GM12878 (cell line): ENCODE results near the gene HPSE2. TPM values are rescaled to one million over a fixed set of nuclear protein-coding genes. Genes with fewer than 3 reads are reported as not detected.

Source experiments
- ATAC-seq: fragments of 200-7000 bp; cut with Tn5 transposase; 3 replicates; pipeline ENCODE4 v1.9.1; 2020; ENCODE audit warnings: mild to moderate bottlenecking, moderate library complexity
- BruUV-seq: library from RNA; stranded (reverse); fragments of 400-500 nt; replicated peaks from 2 replicates; lab custom pipeline; 2021; lab: Mats Ljungman, UMichigan
- CTCF ChIA-PET: fragments of 300-600 bp; sonication (Branson Sonifier 250); formaldehyde crosslinking; extraction: SDS; loops from one replicate; lab custom pipeline; 2021; ENCODE audit warnings: inconsistent platforms; lab: Yijun Ruan, JAX
- POLR2A ChIA-PET: fragments of 350-600 bp; formaldehyde crosslinking; extraction: SDS; loops from one replicate; lab custom pipeline; 2021; ENCODE audit warnings: inconsistent platforms; lab: Charles Lee
- RAD21 ChIA-PET: fragments of 300-600 bp; sonication (Branson Sonifier 250); formaldehyde crosslinking; loops from one replicate; lab custom pipeline; 2023; ENCODE audit warnings: antibody characterized with exemption; ENCODE audit not compliant: unreplicated experiment; lab: Charles Lee
- SMC1A ChIA-PET: fragments of 300-600 bp; sonication (Branson Sonifier 250); formaldehyde crosslinking; loops from one replicate; lab custom pipeline; 2023; ENCODE audit not compliant: unreplicated experiment, uncharacterized antibody; lab: Charles Lee
- DNase-seq: peaks from one replicate; pipeline ENCODE4 v3.0.0-alpha.2; 2011; ENCODE audit warnings: low read depth, low spot score
- FAIRE-seq: peaks from 3 replicates; lab custom pipeline; 2011; peaks lifted over from hg19 to GRCh38; lab: Jason Lieb, UNC
- H2AFZ ChIP-seq: 2 replicates; pipeline ENCODE4 v1.6.0; 2011; ENCODE audit warnings: low read depth, low read length, control low read depth; ENCODE audit not compliant: control insufficient read depth
- H3K27ac ChIP-seq: 2 replicates; pipeline ENCODE4 v1.5.1; 2011; ENCODE audit warnings: control low read depth; ENCODE audit not compliant: control insufficient read depth, insufficient read depth
- H3K27me3 ChIP-seq, 2 experiments: replicated peaks in 1 of 2; 2 replicates each; pipeline versions ENCODE4 v1.6.0 to v1.6.1; 2011; ENCODE audit warnings: low read length in 1 of 2; ENCODE audit not compliant: control insufficient read depth in 2 of 2, insufficient read depth in 2 of 2
- H3K36me3 ChIP-seq, 2 experiments: 2 replicates each; pipeline ENCODE4 v1.5.1; 2011; ENCODE audit warnings: low read length in 1 of 2; ENCODE audit not compliant: control insufficient read depth in 2 of 2, insufficient read depth in 2 of 2
- H3K4me1 ChIP-seq: 2 replicates; pipeline ENCODE4 v1.6.1; 2011; ENCODE audit warnings: mild to moderate bottlenecking, low read length, moderate library complexity, mixed read lengths; ENCODE audit not compliant: control insufficient read depth, insufficient read depth
- H3K4me2 ChIP-seq: 2 replicates; pipeline ENCODE4 v1.6.0; 2011; ENCODE audit warnings: control low read depth; ENCODE audit not compliant: control insufficient read depth, insufficient read depth
- H3K4me3 ChIP-seq: fragments of 200-600 bp; sonication (generic); 2 replicates; pipeline ENCODE4 v1.5.1; 2016
- H3K79me2 ChIP-seq: 2 replicates; pipeline ENCODE4 v1.6.0; 2011; ENCODE audit warnings: low read length; ENCODE audit not compliant: control insufficient read depth, insufficient read depth
- H3K9ac ChIP-seq: 2 replicates; pipeline ENCODE4 v1.8.0; 2011; ENCODE audit warnings: low read length, control low read depth, mixed read lengths; ENCODE audit not compliant: control insufficient read depth, insufficient read depth
- H3K9me3 ChIP-seq: replicated peaks from 3 replicates; pipeline ENCODE4 v1.5.1; 2011; ENCODE audit warnings: mild to moderate bottlenecking, low read length; ENCODE audit not compliant: control insufficient read depth, insufficient read depth
- H4K20me1 ChIP-seq: 2 replicates; pipeline ENCODE4 v1.6.0; 2011; ENCODE audit not compliant: control insufficient read depth, insufficient read depth
- BMI1 ChIP-seq: fragments of 450-650 bp; IDR thresholded peaks from 2 replicates; pipeline ENCODE4 v1.6.1; 2016; ENCODE audit warnings: mild to moderate bottlenecking, moderate library complexity, borderline replicate concordance
- E4F1 ChIP-seq: fragments of 450-650 bp; IDR thresholded peaks from 2 replicates; pipeline ENCODE4 v1.6.1; 2018; ENCODE audit warnings: borderline replicate concordance, mild to moderate bottlenecking; ENCODE audit not compliant: partially characterized antibody
- ESRRA ChIP-seq: IDR thresholded peaks from 2 replicates; pipeline ENCODE4 v1.6.1; 2012; ENCODE audit warnings: mild to moderate bottlenecking, low read length, improper control_type of control experiment
- NBN ChIP-seq: fragments of 450-650 bp; IDR thresholded peaks from 2 replicates; pipeline ENCODE4 v1.6.1; 2016
- NKRF ChIP-seq: fragments of 450-650 bp; conservative IDR thresholded peaks from 2 replicates; pipeline ENCODE4 v1.6.1; 2017; ENCODE audit warnings: mild to moderate bottlenecking, moderate library complexity
- NR2C2 ChIP-seq: IDR thresholded peaks from 2 replicates; pipeline ENCODE4 v1.6.1; 2011; ENCODE audit warnings: borderline replicate concordance, low read depth; ENCODE audit not compliant: control insufficient read depth, insufficient read length
- RBBP5 ChIP-seq: fragments of 200-600 bp; sonication (generic); conservative IDR thresholded peaks from 2 replicates; pipeline ENCODE4 v1.6.1; 2016
- SMAD1 ChIP-seq: fragments of 450-650 bp; IDR thresholded peaks from 2 replicates; pipeline ENCODE4 v1.6.1; 2018; ENCODE audit warnings: mild to moderate bottlenecking, low read depth; ENCODE audit not compliant: partially characterized antibody
- SMARCA5 ChIP-seq: fragments of 450-650 bp; IDR thresholded peaks from 2 replicates; pipeline ENCODE4 v1.6.1; 2017; ENCODE audit warnings: mild to moderate bottlenecking
- SREBF1 ChIP-seq: IDR thresholded peaks from 2 replicates; pipeline ENCODE4 v1.6.1; 2012; ENCODE audit warnings: mild to moderate bottlenecking, low read length
- SREBF2 ChIP-seq: IDR thresholded peaks from 2 replicates; pipeline ENCODE4 v1.6.1; 2012; ENCODE audit warnings: mild to moderate bottlenecking, low read length
- SUZ12 ChIP-seq: fragments of 200-600 bp; sonication (generic); IDR thresholded peaks from one replicate; pipeline ENCODE4 v1.6.1; 2018; ENCODE audit warnings: antibody characterized with exemption, mild to moderate bottlenecking; ENCODE audit not compliant: unreplicated experiment
- USF1 ChIP-seq: IDR thresholded peaks from 2 replicates; pipeline ENCODE4 v1.6.1; 2011; ENCODE audit warnings: borderline replicate concordance, low read depth, mild to moderate bottlenecking, moderate library complexity, mixed read lengths, low read length; ENCODE audit not compliant: insufficient read depth; ENCODE audit errors: extremely low read length
- YBX1 ChIP-seq: fragments of 450-650 bp; IDR thresholded peaks from 2 replicates; pipeline ENCODE4 v1.6.1; 2016; ENCODE audit warnings: antibody characterized with exemption
- ZBTB11 ChIP-seq: fragments of 450-650 bp; formaldehyde crosslinking; IDR thresholded peaks from 2 replicates; pipeline ENCODE4 v1.5.0; 2022; ENCODE audit warnings: mild to moderate bottlenecking, missing genetic modification characterization
- WGBS: methylation state at CpG from one replicate; pipeline ENCODE4 v1.1.6; 2016; ENCODE audit warnings: low lambda C conversion rate; ENCODE audit not compliant: insufficient replicate concordance, insufficient coverage; ENCODE audit errors: missing lambda C conversion rate; 5-methylcytosine and 5-hydroxymethylcytosine counted together
- in situ Hi-C: fragments of 300-500 bp; cut with MboI; formaldehyde crosslinking; loops from 9 replicates; pipeline ENCODE4 v1.14.3; 2018; ENCODE audit warnings: mixed read lengths
- intact Hi-C: fragments of 100-400 bp; cut with micrococcal nuclease; formaldehyde crosslinking; loops from one replicate; pipeline ENCODE4 v1.14.2; 2022; ENCODE audit not compliant: unreplicated experiment
- polyA plus RNA-seq, 11 experiments: library from polyadenylated mRNA; depleted of rRNA in 4 of 11; unstranded in 6 of 11; stranded (reverse) in 5 of 11; fragments of >200 nt; fragmentation: Nextera tagmentation in 4 of 11; fragmentation: Illumina TruSeq in 1 of 11; extraction: Ambion mirVana in 4 of 11; extraction: Trizol in 1 of 11; gene quantifications; 1 replicate in 1 of 11; 2 replicates in 10 of 11; pipeline versions ENCODE4 v1.2.1 to v1.2.3, GENCODE V29; 2011 to 2016; ENCODE audit warnings: inconsistent platforms in 2 of 11, missing spikeins in 2 of 11, low read depth in 1 of 11
- total RNA-seq, 4 experiments: library from RNA; depleted of rRNA in 3 of 4; stranded (reverse); fragments of >200 nt in 3 of 4; fragmentation: Illumina TruSeq in 1 of 4; extraction: Trizol in 1 of 4; gene quantifications; 2 replicates each; pipeline versions ENCODE4 v1.2.1 to v1.2.3, GENCODE V29; 2013 to 2021

HPSE2 gene
- total and polyA plus RNA-seq, 10 of the 15 experiments (the other 5 are each of a cell fraction or from before 2014, with no cell fraction given) = 0.06 TPM; not detected in 9

- no peak for TF ChIP-seq USF1
- TF ChIP-seq SMARCA5 = no peak
- no peak for TF ChIP-seq YBX1
- no peak for TF ChIP-seq NR2C2
- TF ChIP-seq SREBF1 = no peak
- no peak for TF ChIP-seq ZBTB11 (CRISPR knock-in tag)
- TF ChIP-seq SMAD1 = no peak
- TF ChIP-seq NBN = no peak
These were observed 721.9 kb downstream of the HPSE2 start (continued) for GRCh38 chr10:98513704-98514103.

GRCh38 chr10:98511876-98512275, 723.8 kb downstream of the HPSE2 start:
- ChIA-PET CTCF (no interaction called here), POLR2A (no interaction called here), RAD21 (no interaction called here), SMC1A (no interaction called here)
- no peak for DNase-seq
- H3K4me2 ChIP-seq = no peak overlapping the region
- no peak for ATAC-seq
- no peaks in the 10 kb centered on the region for H3K79me2 ChIP-seq
- intact Hi-C loops = no loop called here
- 0% methylated on average over 1 of the region's 1 CpG for WGBS
- no peak overlapping the region for H3K9ac ChIP-seq
- no peak for FAIRE-seq
- no peak overlapping the region for H3K4me3 ChIP-seq
- H3K27me3 ChIP-seq = no peaks in the 10 kb centered on the region; a peak in 2 of 4 replicates
- no peaks in the 10 kb centered on the region for H4K20me1 ChIP-seq
- no peaks in the 10 kb centered on the region for H3K9me3 ChIP-seq
- no peaks in the 10 kb centered on the region for H3K4me1 ChIP-seq
- BruUV-seq = no TSS peak
- in situ Hi-C loops = no loop called here
- no peaks in the 10 kb centered on the region for H3K36me3 ChIP-seq
- H3K27ac ChIP-seq = no peak overlapping the region
- no peak overlapping the region for H2AFZ ChIP-seq
- TF ChIP-seq BMI1 (no peak), RBBP5 (no peak), SREBF2 (no peak), ESRRA (no peak), SREBF1 (no peak), SUZ12 (no peak), E4F1 (no peak), NKRF (no peak)
